Left lobe of liver (tissue), 2 donors: ENCODE results near the gene ATP6V0B. TPM values are rescaled to one million over a fixed set of nuclear protein-coding genes. Genes with fewer than 3 reads are reported as not detected.

Experiments used
- ATAC-seq: fragments of 200-7000 bp; cut with Tn5 transposase; one replicate; pipeline ENCODE4 v1.9.1; 2020; ENCODE audit warnings: mild to moderate bottlenecking, moderate library complexity
- DNase-seq: peaks from one replicate; pipeline ENCODE4 v3.0.0-alpha.2; 2020; ENCODE audit warnings: low spot score
- total RNA-seq: library from RNA; stranded (reverse); gene quantifications from one replicate; pipeline ENCODE4 v1.2.1, GENCODE V29; 2021
- donor health status: DM: no; HTN: no; CAD: no; lungs with moderate emphysema.
- donor health status: DM: no; HTN: yes; CAD: no.

Gene ATP6V0B
- total RNA-seq, 1 donor from 2014 or later, result 70.5 TPM

DNA sequence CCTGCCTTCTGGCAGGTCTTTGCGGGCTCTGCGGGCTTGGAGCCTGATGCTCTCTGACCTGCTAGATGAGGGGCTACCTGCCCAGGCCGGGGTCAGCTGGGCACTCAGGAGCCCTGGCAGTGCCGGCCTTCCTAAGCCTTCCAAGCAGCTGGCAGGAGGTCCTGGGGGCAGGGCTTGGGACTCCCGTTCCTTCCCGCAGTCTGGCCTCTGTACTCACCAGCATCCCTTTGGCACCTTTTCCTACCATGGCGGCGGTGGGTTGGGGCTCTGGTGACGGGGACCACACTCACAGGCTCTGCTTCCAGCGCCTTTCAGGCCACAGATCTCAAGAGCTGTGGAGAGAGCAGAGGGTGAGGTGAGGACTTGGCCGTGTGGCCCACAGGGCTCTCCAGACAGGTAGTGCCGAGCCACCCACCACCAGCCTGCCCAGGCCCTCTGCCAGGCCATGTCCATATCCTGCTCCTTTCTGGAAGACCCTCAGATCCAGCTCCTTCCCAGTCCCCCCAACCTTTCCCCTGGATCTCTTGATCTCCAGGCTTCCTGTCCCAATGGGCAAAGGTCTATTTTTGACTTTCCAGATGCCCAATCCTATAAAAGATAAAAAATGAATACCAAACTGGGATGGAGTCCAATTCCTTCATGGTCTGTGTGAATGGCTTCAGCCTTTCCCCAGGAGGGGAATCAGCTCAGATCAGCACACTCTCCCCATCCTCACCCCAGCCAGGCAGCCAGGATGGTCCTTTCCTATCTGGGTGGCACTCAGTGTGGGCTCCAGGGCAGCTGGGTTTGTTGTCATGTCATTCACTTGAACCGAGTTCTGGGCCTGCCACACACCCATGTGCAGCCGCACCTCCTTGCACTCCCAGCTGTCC lies 49.5 kb downstream of the ATP6V0B start:
- no peak for DNase-seq
- no peak for ATAC-seq

DNA sequence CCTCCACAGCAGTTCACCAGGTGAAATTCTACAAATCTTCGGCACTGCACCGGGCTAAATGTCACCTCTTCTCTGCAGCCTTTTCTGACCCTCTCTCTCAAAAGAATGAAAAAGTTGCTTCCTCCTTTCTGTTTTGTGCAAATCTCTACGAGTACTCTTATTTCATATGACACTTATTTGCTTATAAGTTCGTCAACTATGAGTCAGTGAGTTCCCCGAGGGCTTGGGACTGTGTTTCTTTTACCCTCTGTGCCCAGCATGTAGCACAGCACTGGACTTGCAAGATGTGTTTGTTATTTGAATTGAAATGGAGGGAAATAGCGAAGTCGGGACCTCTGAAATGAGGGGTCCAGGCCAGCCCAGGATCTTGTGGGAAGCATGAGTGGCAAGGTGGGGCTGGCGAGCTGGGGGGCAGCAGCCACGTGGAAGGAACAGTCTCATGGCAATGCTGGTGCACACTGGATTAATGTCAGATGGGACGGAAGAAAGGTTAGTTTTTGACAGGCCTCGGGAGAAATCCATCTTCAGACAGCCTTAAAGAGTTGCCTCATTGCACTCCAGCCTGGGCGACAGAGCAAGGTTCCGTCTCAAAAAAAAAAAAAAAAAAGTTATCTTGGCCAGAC lies 50.3 kb downstream of the ATP6V0B start:
- no peak for DNase-seq

DNA sequence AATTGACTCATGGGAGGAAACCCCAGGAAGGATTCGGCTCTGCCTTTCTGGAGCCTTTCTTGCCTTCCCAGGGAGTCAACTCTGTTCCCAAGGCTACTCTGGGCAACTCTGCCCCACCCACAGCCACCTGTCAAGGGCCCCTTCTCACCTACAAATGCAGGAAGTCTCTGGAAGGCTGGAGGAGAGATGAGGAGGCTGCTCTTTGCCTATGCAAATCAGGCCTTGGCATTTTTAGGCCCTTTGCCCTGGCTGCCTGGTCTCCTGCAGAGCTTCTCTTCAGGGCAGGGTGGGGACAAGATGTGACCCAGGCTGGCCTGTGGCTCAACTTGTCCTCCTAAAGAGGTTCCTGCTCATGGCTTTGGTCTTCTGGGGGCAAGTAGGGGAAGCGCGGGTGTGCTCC lies 51.1 kb downstream of the ATP6V0B start:
- no peak for ATAC-seq
- no peak for DNase-seq

More for the DNA sequence above, 50.3 kb downstream of the ATP6V0B start:
- no peak for ATAC-seq

DNA sequence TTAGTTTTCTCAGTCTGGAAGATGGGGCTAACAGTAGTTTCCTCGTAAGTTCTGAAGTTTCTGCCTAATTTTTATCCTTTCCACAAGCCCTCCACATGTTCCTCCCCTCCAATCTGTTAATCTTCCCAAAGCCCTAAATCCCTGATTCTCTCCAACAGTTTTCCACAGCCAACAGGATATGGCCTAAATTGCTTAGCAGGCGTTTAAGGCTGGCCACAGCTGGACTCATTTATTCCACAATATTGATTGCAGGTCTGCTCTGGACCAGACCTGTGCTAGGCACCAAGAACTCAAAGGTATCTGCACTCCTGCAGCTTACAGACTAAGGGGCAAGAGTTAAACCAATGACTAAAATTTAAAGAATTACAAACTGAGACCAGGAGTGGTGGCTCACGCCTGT lies 52.6 kb downstream of the ATP6V0B start:
- ATAC-seq (no peak), DNase-seq (no peak)

Other genes with a start within 250 kb of the ATP6V0B start
- gene ARTN, start 41.2 kb upstream of the ATP6V0B start, total RNA-seq, result 0.58 TPM
- gene IPO13, start 28.0 kb upstream of the ATP6V0B start, total RNA-seq, result 17.0 TPM
- gene DPH2, start 5.0 kb upstream of the ATP6V0B start, total RNA-seq, result 9.5 TPM
- 20.6 TPM for gene B4GALT2, start 4.2 kb downstream of the ATP6V0B start, total RNA-seq
- gene CCDC24, start 16.6 kb downstream of the ATP6V0B start, total RNA-seq, result 4.7 TPM
- 0.65 TPM for gene SLC6A9, start 56.5 kb downstream of the ATP6V0B start, total RNA-seq
- not detected for gene KLF17, start 143.9 kb downstream of the ATP6V0B start, total RNA-seq
- not detected for gene KLF18, start 166.7 kb downstream of the ATP6V0B start, total RNA-seq
- 21.1 TPM for gene DMAP1, start 238.5 kb downstream of the ATP6V0B start, total RNA-seq